RWPE2 (cell line): Measurements from ENCODE around the gene CDC42EP1.
A peak's percentile ranks its signal among the peaks of the same experiment; 100 is the strongest.
"Not testable (repeated sequence)": the region's sequence is repeated elsewhere in the genome, so short reads cannot be mapped to it uniquely, and the experiment has no call there.

Experiments
- ATAC-seq: fragments of 200-7000 bp; cut with Tn5 transposase; 3 replicates; pipeline ENCODE4 v1.9.1; 2021; ENCODE audit warnings: low read depth
- DNase-seq: peaks from one replicate; pipeline ENCODE4 v3.0.0-alpha.2; 2020; ENCODE audit warnings: low spot score
- H3K27ac ChIP-seq: fragments of 450-650 bp; 2 replicates; pipeline ENCODE4 v1.5.1; 2017; ENCODE audit warnings: mild to moderate bottlenecking; ENCODE audit not compliant: poor library complexity, severe bottlenecking
- H3K27me3 ChIP-seq: fragments of 250-450 bp; sonication (Bioruptor Pico); 2 replicates; pipeline ENCODE4 v1.5.1; 2021; ENCODE audit warnings: mild to moderate bottlenecking, moderate library complexity; ENCODE audit not compliant: insufficient read depth, poor library complexity, severe bottlenecking
- H3K36me3 ChIP-seq: fragments of 250-450 bp; sonication (Bioruptor Pico); 2 replicates; pipeline ENCODE4 v1.5.1; 2020; ENCODE audit warnings: low read depth, mild to moderate bottlenecking, moderate library complexity
- H3K4me1 ChIP-seq: fragments of 250-450 bp; sonication (Bioruptor Pico); 2 replicates; pipeline ENCODE4 v1.5.1; 2021; ENCODE audit warnings: mild to moderate bottlenecking, moderate library complexity; ENCODE audit not compliant: insufficient read depth, poor library complexity, severe bottlenecking
- H3K4me3 ChIP-seq: fragments of 250-450 bp; sonication (Bioruptor Pico); 2 replicates; pipeline ENCODE4 v1.5.1; 2021; ENCODE audit warnings: mild to moderate bottlenecking, moderate library complexity; ENCODE audit not compliant: severe bottlenecking
- H3K9me3 ChIP-seq: fragments of 250-450 bp; sonication (Bioruptor Pico); 2 replicates; pipeline ENCODE4 v1.5.1; 2021; ENCODE audit warnings: mild to moderate bottlenecking, moderate library complexity; ENCODE audit not compliant: severe bottlenecking
- TF ChIP-seq, protein P1 (sequence below): fragments of 450-650 bp; IDR thresholded peaks from one replicate; pipeline ENCODE4 v1.5.1; 2017; ENCODE audit warnings: mild to moderate bottlenecking, moderate library complexity; ENCODE audit not compliant: poor library complexity, severe bottlenecking

CDC42EP1 gene

DNA sequence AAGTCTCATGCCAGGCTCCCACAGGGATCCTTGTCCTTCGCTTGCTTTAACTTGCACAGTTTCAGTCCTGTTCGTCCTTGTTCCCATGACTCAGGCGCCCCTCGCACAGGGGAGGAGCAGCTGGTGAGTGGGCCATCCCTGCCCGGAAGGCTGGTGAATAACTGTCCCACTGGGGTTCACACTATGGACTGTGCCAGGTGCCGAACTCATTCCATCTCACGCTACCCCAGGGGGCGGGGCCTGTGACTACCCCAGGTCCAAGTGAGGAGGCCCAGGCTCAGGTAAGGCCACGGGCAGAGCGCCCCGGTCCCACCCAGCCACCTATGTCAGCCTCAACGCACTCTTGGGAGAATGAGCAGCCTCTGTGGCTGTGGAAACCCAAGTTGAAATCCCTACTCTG, 33.9 kb upstream of the CDC42EP1 start:
- DNase-seq = peak; percentile 76
- Histone ChIP-seq H3K9me3 (no peaks in the 10 kb centered on the region), H3K27me3 (no peaks in the 10 kb centered on the region), H3K4me1 (peaks cover 33% of the 10 kb centered on the region), H3K4me3 (no peak overlapping the region), H3K27ac (peak overlapping the region; percentile 94), H3K36me3 (no peaks in the 10 kb centered on the region)
- TF ChIP-seq, protein P1, sequence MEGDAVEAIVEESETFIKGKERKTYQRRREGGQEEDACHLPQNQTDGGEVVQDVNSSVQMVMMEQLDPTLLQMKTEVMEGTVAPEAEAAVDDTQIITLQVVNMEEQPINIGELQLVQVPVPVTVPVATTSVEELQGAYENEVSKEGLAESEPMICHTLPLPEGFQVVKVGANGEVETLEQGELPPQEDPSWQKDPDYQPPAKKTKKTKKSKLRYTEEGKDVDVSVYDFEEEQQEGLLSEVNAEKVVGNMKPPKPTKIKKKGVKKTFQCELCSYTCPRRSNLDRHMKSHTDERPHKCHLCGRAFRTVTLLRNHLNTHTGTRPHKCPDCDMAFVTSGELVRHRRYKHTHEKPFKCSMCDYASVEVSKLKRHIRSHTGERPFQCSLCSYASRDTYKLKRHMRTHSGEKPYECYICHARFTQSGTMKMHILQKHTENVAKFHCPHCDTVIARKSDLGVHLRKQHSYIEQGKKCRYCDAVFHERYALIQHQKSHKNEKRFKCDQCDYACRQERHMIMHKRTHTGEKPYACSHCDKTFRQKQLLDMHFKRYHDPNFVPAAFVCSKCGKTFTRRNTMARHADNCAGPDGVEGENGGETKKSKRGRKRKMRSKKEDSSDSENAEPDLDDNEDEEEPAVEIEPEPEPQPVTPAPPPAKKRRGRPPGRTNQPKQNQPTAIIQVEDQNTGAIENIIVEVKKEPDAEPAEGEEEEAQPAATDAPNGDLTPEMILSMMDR = no peak
- peak; percentile 51 for ATAC-seq

DNA sequence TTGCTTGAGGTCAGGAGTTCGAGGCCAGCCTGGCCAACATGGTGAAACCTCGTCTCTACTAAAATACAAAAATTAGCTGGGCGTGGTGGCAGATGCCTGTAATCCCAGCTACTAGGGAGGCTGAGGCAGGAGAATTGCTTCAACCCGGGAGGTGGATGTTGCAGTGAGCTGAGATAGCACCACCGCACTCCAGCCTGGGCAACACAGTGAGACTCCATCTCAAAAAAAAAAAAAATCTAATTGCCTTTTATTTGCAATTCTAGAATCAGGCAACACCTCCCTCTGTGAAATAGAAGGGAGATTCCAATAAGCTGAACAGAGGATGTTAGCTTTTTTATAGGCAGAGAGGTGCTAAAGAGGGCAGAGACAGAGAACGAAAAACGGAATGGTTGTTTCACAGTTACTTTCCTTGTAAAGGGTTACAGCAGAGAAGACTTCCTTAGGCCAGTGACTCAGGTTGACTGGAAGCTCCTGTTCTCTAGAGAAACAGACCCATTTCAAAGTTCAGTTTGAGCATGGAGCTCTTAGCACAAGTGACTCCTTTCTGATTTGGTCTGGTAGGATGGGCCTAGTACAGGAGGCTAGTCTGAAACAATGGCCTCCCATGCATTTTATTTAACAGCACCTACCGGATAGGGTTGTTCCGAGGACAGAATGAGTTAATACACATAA, 33.1 kb upstream of the CDC42EP1 start:
- DNase-seq, H3K9me3 ChIP-seq, H3K27me3 ChIP-seq, ATAC-seq, H3K4me3 ChIP-seq, H3K36me3 ChIP-seq: not testable (repeated sequence)
- peaks cover 33% of the 10 kb centered on the region for H3K4me1 ChIP-seq
- peak overlapping the region; percentile 94 for H3K27ac ChIP-seq

DNA sequence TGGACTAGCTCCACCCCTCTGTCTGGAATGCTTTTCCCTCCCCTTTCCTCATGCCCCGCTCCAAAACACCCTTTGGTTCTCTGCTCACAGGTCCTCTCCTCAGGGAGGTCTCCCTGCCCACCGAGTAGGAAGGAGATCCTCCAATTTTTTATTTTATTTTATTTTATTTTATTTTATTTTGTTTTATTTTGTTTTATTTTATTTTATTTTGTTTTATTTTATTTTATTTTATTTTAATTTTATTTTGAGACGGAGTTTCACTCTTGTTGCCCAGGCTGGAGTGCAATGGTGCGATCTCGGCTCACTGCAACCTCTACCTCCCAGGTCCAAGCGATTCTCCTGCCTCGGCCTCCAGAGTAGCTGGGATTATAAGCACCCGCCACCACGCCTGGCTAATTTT, 32.3 kb upstream of the CDC42EP1 start:
- DNase-seq, H3K9me3 ChIP-seq, H3K36me3 ChIP-seq, ATAC-seq, H3K4me3 ChIP-seq, H3K27me3 ChIP-seq: not testable (repeated sequence)
- H3K27ac ChIP-seq = peak overlapping the region; percentile 94
- H3K4me1 ChIP-seq = peaks cover 33% of the 10 kb centered on the region

DNA sequence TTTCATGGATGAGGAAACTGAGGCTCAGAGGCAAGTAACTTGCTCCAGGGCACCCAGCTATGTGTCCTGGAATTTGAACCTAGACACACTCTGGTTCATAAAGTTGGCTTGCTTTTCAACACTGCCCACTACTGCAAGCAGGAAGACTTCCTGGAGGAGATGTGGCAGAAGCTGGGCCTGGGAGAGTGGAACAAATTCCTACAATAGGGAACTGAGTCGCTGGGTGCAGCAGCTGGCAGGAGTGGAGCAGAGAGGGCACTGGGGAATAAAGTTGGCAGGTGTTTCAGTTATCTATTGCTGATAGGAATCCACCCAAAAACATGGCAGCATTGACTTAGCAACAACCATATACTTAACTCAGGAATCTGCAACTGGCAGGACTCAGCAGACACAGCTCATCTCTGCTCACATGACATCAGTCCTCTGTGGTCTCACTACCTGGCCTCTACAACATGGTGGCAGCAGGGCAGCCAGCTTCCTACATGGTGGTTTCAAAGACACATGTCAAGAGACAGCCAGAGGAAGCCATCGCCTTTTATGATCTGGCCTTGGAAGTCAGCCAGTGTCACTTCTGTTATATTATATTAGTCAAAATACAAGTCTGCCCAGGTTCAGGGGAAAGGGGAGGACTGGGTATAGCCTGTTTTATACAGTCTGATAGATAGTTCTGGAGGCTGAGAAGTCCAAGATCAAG, 30.5 kb upstream of the CDC42EP1 start:
- TF ChIP-seq, protein P1 = no peak
- Histone ChIP-seq H3K4me1 (peaks cover 40% of the 10 kb centered on the region), H3K4me3 (no peak overlapping the region), H3K9me3 (no peaks in the 10 kb centered on the region), H3K27me3 (no peaks in the 10 kb centered on the region), H3K27ac (no peak overlapping the region), H3K36me3 (no peaks in the 10 kb centered on the region)
- no peak for DNase-seq
- ATAC-seq = no peak

DNA sequence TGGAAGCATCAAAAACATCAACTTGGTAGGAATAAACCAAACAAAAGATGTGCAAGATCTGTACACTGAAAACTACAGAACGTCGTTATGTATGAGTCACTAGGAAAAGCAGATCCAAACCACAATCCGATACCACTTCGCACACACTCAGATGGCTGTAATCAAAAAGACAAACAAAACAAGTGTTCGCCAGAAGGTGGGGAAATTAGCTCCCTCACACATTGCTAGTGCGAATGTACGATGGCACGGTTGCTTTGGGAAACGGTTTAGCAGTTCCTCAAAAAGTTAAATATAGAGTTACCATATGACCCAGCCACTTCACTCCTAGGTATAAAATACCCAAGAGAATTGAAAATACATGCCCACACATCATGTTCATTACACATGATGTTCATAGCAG, 26.3 kb upstream of the CDC42EP1 start:
- Histone ChIP-seq H3K36me3 (no peaks in the 10 kb centered on the region), H3K27ac (no peak overlapping the region), H3K4me3 (no peak overlapping the region), H3K9me3 (no peaks in the 10 kb centered on the region), H3K27me3 (no peaks in the 10 kb centered on the region), H3K4me1 (peaks cover 10% of the 10 kb centered on the region)
- DNase-seq = no peak
- TF ChIP-seq, protein P1 = no peak
- peak; percentile 73 for ATAC-seq

DNA sequence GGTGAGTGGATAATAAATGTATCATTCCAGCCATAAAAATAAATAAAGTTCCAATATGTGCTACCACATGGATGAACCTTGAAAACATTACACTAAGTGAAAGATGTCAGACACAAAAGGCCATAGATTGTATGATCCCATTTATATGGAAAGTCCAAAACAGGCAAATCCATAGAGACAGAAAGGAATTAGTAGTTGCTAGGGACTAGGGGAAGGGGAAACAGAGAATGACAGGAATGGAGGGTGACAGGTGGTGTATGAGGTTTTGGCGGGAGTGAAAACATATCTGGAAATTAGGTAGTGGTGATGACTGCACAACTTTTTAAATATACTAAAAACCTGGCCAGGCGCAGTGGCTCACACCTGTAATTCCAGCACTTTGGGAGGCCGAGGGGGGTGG, 25.8 kb upstream of the CDC42EP1 start:
- no peak for DNase-seq
- no peak for ATAC-seq
- Histone ChIP-seq H3K4me1 (peaks cover 10% of the 10 kb centered on the region), H3K9me3 (no peaks in the 10 kb centered on the region), H3K4me3 (no peak overlapping the region), H3K27me3 (no peaks in the 10 kb centered on the region), H3K27ac (no peak overlapping the region), H3K36me3 (no peaks in the 10 kb centered on the region)
- TF ChIP-seq, protein P1 = no peak
